ENCODE measurements around the gene BDKRB2.

Gene BDKRB2

DNA sequence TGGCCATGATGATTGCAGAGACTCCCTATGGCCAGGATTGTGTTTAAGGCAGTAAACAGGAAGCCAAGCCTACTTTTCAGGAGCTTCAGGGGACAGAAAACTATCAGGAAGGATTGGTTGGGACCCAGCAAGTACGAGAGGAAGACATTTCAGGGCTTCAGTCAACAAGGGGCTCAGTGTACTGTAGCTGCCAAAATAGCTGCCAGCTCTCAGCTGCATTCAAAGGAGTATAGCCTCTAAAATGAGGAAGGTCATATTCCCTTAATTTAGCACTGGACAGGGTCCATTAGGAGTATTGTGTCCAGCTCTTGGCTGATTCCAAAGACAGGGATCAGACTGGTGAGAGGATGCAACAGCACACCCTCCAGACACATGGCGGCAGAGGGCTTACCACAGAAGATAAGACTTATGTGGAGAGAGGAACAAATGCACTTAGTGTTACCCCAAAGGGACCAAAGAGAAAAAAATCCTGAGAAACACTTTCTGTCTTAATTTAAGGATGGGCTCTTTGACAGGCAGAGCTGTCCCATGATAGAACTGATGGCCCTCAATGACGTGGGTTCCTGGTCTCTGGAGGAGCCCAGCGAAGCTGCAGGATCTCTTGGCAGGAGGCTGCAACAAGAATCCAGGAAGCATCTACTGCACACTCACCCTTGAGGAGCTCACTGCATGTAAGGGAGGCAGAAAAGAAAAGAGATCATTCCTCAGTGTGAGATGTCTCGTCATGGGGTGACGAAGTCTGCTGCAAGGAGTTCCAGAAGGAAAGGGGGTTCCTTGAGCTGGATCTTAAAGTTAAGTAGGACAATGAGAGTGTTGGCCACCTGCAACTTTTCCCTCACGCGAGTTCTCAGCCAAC, 66.2 kb downstream of the BDKRB2 start:
- DNase-seq (ENCODE audit: low spot score), result no peak

DNA sequence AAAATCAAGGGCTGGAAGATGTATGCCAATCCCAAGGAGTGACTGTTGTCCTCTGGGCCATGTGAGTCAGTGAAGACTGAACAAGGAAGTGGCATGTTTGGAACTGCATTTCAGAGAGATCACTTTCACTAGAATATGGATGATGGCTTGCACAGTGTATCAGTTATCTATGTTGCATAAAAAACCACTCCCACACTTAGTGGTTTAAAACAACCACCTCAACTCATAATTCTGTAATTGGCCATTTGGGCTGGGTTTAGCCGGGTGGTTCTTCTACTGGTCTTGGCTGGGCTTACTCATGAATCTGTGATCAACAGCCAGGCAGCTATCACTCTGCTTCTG, 66.8 kb downstream of the BDKRB2 start:
- no peak for DNase-seq (ENCODE audit: low spot score)

DNA sequence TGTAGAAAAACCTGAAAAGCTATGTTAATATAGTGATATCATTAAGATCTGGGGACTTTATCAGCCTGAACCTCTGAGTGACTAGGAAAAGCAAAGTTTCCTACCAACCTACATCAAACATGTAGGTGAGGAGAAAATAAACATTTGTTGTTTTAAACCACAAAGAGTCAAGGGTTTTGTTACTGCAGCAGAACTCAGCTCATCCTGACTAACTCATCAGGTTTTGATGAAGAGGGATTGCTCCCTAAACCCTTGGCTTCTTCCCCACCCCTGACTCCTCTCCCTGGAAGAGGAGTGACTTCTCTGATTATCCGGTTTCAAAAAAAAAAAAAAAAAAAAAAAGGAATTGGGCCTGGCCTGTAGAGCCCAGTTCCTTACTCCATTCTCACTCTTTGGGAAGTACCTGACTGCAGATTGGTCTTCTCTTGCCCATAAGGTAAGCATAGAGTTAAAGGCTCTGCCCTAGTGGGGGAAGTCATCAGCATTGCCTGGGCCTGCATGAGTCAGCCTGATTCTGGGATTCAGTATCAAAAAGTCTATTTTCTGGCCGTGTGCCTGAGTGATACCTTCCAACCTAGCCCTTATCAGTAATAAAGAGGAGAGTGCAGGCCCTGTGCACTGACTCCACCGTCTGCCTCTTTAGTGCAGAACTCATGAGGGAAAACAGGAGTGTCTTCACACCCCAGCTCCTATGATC, 68.3 kb downstream of the BDKRB2 start:
- no peak for DNase-seq (ENCODE audit: low spot score)

DNA sequence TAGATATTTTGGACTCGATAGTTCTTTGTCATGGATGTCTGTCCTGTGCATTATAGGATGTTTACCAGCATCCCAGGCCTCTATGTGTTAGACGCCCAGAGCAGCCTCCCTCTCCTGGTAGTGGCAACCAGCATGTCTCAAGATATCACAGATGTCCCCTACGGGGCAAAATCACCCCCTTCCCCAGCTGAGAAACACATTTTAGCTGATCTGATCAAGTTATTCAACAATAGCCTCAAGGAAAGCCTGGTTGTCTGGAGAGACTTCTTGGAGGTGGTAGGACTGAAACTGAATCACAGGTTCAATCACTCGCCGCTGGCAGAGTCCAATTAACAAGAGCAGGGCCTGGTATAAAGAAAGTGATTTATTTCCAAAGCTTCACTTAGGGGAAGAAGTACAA, 69.0 kb downstream of the BDKRB2 start:
- DNase-seq (ENCODE audit: low spot score), result no peak

DNA sequence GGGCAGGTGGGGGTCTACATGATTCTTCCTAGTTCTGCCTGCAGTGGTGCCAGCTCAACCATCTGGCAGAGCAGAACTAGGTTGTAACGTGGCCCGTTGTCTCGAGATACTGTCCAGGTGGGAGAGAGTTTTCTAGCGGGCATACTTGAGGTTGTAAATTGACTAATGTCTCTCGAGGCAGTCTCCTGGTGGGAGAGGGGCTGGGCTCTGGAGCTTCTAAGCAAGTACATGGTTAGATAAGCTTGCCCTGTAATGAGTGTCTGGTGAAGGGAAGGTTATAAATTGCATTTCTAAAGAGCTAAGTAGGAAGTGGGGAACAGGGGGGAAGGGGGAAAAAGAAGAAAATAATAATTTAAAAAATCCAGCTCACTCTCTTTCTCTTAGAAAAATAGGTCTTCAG, 69.5 kb downstream of the BDKRB2 start:
- no peak for DNase-seq (ENCODE audit: low spot score)

DNA sequence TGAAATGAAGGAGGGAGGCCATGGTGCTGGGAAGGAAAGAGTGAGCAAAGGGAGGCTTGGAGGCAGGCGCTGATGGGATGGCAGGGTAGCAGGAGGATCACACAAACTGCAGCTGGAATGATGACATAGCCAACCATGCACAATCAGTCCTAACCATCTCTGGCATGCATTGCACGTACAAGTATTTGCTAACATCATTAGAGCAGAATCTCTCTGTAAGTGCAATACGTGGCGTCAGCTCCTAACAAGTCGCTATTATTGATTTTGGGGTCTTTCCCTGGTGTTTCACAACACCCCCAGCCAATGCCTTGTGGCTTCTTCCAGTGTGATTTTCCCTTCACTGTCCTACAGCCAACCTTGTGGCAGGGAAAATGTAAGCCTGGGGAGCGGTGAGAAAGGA, 69.9 kb downstream of the BDKRB2 start:
- peak; percentile 8 for DNase-seq (ENCODE audit: low spot score)

DNA sequence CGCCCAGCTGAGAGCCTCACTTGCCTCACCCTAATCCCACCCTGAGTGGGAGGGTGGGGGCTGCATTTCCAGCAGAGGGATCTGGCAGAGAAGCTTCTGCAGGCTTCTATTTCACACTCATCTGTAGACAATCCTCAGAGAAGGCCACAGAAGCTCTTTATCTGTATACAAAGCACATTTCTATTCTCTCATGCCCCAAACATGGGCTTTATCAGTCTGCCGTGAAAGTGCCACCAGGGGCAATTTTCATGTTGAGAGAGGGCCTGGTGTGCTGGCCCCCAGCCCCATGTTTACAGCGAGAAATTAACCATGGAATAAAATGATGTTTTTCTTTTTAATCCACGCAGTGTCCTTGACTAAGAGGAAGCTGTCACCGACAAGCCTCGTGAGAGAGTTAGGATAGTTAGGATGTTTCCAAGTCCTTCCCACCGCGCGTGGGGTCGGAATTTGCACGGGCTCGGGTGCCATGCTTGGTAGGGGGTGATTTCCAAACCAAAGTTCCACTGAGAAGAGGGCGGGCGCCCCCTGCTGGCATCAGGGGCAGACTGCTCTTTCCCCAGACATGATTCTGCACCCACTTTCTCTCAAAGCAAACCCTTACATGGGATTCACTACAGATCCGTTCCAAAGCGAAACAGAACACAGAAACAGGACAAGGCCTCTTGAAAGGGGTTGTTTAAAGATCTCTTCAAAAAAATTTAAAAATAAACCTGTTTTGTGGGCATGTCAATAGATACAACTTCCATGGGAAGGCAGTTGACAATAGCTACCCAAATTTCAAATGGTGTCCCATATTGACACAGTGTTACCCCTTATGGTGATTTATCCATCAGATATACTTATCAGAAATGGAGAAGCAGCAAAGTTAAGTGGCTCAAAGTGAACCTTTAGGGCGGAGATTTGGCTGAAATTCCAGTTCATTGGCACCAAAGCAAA, 70.8 kb downstream of the BDKRB2 start:
- peak; percentile 47 for DNase-seq (ENCODE audit: low spot score)

DNA sequence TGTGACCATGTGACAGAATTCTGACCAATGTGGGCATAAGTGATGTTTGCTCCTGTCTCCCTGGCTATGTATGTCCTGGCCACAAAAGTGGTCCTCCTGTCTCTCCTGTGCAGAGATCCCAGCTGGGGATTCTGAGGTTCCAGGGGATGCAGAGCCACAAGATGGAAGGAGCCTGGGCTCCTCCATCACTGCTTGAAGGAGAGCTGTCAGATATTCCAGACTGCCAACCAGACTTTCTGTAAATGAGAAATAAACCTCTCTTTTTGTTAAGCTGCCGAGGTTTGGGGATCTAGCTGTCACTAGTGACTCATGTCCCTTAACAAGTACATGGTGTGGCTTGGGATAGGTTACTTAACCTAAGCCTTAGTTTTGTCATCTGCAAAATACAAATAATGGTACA, 73.3 kb downstream of the BDKRB2 start:
- DNase-seq (ENCODE audit: low spot score), result no peak

DNA sequence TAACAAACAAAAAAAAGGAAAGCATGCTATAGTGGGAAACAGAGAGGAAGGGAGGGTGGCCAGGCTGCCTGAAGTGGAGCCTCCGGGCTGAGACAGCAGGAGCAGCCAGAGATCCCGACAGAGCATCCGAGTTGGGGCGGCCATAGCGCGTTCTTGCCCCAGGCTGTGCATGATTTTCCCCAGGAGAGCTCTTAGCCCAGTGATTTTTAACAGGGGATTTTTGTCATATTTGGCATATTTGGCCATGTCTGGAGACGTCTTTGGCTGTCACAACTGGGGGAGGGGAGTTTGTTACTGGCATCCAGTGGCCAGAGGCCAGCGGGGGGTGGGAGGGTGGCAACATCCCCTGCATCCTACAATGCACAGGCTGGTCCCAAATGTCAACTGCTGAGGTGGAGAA, 74.9 kb downstream of the BDKRB2 start:
- no peak for DNase-seq (ENCODE audit: low spot score)

DNA sequence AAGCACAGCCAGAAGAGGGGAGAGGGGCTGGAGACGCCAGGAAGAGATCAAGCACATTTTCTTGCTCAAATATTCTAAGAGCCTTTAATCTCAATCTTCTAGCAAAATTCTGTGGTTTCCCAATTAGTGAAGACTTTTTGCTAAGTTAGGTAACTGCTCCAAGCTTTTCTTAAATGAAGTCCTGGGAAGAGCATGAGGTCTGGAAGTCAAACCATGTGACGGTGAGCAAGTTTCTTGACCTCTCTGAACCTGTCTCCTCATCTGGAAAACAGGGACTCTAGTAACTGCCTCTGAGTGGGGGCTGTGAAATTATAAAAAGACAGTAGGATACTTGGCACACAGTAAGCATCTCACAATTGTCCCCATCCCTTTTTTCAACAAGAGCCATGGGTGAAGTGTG, 75.5 kb downstream of the BDKRB2 start:
- DNase-seq (ENCODE audit: low spot score), result no peak

DNA sequence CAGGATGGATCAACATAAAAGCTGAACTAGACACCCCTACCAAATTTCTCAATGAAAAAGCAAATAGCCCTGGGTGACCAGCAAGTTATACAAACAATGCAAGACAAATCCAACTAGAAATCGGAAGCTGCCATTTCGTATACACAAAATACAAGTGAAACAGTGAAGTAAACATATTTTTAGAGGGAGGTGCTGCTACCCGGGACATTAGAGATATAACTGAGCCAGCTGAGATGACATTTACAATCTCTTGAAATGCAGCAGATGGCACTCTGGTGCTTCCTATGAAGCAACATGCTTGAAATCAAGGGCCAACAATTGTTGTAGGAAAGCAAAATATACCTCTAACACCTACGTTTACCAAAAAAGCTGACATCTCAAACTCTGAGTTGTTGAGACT, 76.8 kb downstream of the BDKRB2 start:
- DNase-seq (ENCODE audit: low spot score), result no peak

DNA sequence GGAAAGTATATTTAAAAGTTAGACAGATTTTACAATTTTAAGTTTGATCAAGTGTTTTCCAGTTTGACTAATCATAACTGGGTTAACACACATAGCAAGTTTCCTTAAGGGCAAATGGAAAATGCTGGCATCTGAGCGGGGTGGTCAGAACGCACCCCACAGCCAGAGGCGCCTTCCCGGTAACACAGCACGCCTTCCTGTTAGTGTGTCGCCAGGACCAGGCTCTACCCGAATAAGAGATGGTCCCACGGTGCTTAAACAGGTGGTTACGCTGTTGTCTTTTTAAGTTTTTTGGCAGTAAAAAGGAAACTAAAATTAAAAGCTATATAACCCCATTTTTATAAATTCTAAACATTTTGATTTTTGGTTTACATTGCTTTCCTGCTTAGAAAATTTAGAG, 79.4 kb downstream of the BDKRB2 start:
- DNase-seq (ENCODE audit: low spot score), result no peak

DNA sequence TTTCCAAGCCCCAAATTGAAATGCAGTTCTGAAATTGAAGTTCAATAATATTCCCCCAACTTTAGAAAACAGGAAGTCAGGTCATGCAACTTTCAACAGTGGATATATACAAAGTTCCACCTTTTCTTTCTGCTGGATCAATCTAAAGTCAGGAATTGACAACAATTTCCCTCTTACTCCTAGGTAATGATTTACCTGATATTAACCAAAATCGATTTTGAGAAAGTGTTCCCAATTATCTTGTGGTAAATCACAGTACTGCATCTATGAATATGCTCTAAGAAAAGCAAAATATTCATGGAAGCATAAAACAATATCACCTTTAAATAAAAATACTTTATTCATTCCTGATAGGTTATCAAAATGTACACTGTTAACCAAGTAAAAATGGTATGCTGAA, 79.8 kb downstream of the BDKRB2 start:
- DNase-seq (ENCODE audit: low spot score), result no peak

DNA sequence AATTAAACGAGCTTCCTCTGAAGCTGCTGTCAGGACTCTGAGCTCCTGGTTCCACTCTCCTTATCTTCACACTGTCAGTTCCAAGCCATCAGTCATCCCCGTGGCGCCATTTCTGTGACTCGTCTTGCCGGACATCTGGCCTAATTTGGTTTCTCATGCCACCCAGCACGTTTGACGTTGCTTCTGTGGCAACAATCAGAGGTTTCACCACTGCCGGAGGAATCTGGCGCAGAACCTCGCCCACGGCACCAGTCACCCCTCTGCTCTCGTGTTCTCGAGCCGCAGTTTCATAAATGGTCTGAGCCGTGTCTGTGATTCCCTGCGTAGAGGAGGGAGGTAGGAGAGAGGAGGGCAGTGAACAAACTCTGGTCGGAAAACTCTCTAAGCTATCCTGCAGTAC, 81.0 kb downstream of the BDKRB2 start:
- peak; percentile 63 for DNase-seq (ENCODE audit: low spot score)

DNA sequence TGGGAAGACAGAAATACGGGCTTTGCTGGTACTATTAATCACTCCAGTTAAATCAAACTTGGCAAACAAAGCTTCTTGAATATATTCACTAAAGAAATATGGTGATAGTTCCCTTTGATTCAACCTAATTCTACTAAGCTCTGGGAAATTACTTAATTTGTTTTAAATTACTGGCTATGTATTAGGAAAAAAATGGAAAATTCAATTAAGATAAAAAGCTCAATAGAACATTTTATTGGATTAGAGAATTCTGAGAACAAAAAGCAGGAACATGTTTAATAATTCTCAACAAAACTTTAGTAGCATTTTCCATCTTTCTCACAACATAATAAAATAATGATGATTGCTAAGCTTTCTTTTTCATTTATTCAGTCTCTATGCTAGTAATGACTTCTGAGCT, 81.6 kb downstream of the BDKRB2 start:
- no peak for DNase-seq (ENCODE audit: low spot score)

DNA sequence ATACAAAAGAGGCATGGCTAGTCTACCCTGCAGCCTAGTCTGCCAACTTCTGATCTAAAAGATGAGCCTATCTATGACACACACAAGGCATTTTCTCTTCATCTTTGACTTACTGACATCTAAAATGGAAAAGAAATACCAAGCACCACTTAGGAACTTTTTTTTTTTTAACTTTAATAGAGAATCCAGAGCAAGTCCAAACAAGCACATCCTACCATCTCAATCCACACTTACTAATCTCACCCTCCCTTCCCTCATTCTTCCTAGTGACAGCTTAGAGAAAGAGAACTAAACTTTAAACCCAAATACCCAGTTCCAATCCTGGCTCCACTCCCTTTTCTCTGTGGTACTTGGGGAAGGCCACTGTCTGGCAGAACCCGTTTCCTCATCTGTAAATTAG, 83.2 kb downstream of the BDKRB2 start:
- DNase-seq (ENCODE audit: low spot score), result no peak

Small RNAs within 50 kb of the gene (small RNA-seq; reads per million reads assigned to genes)
- 0 reads per million in 2 experiments for gene CKS1BP1

Data from SK-N-DZ (cell line).